Measurements from ENCODE around the gene UTS2.

Gene UTS2

GRCh38 chr1:7863756-7864328 is 11.0 kb upstream of the UTS2 start:
- CTCF ChIA-PET: no interaction called here
- no peak overlapping the region for H3K27ac ChIP-seq
- no peak for TF ChIP-seq CTCF (conservative IDR thresholded peaks at IDR 0.05; ENCODE audit: low read depth)
- DNase-seq (ENCODE audit: low spot score): no peak
- POLR2A ChIA-PET (ENCODE audit: low non-redundant PET): no interaction called here

GRCh38 chr1:7862211-7863060 is 9.6 kb upstream of the UTS2 start:
- no peak for TF ChIP-seq CTCF (conservative IDR thresholded peaks at IDR 0.05; ENCODE audit: low read depth)
- ChIA-PET POLR2A (ENCODE audit: low non-redundant PET) (no interaction called here), CTCF (no interaction called here)
- DNase-seq (ENCODE audit: low spot score): no peak
- H3K27ac ChIP-seq: no peak overlapping the region

- DNase-seq (ENCODE audit: low spot score): no peak
- TF ChIP-seq CTCF (conservative IDR thresholded peaks at IDR 0.05; ENCODE audit: low read depth): no peak
- ChIA-PET CTCF (no interaction called here), POLR2A (ENCODE audit: low non-redundant PET) (no interaction called here)
- H3K27ac ChIP-seq: no peak overlapping the region
Measured at GRCh38 chr1:7861452-7861851, 8.6 kb upstream of the UTS2 start.

GRCh38 chr1:7860130-7860529 is 7.3 kb upstream of the UTS2 start:
- POLR2A ChIA-PET (ENCODE audit: low non-redundant PET): no interaction called here
- DNase-seq (ENCODE audit: low spot score): no peak
- H3K27ac ChIP-seq: no peak overlapping the region
- CTCF ChIA-PET: no interaction called here
- no peak for TF ChIP-seq CTCF (conservative IDR thresholded peaks at IDR 0.05; ENCODE audit: low read depth)

- ChIA-PET CTCF (interaction anchor here (0.6 kb wide), 1 partner anchor 269 kb away, joined by 3 read pairs; no protein-coding TSS in a partner anchor), POLR2A (ENCODE audit: low non-redundant PET) (no interaction called here)
- no peak for TF ChIP-seq CTCF (conservative IDR thresholded peaks at IDR 0.05; ENCODE audit: low read depth)
- no peak overlapping the region for H3K27ac ChIP-seq
- DNase-seq (ENCODE audit: low spot score): no peak
Measured at GRCh38 chr1:7859406-7859805, 6.5 kb upstream of the UTS2 start.

GRCh38 chr1:7857985-7858384 is 5.1 kb upstream of the UTS2 start:
- ChIA-PET CTCF (interaction anchor here (0.5 to 0.6 kb wide), 2 partner anchors 72 to 335 kb away, joined by 4 to 6 read pairs; no protein-coding TSS in a partner anchor), POLR2A (ENCODE audit: low non-redundant PET) (no interaction called here)
- DNase-seq (ENCODE audit: low spot score): no peak
- H3K27ac ChIP-seq: no peak overlapping the region
- TF ChIP-seq CTCF (conservative IDR thresholded peaks at IDR 0.05; ENCODE audit: low read depth): no peak
